Suppressor macrophage (primary cell): Measurements from ENCODE around the gene AREG.

ENCODE experiments used
- DNase-seq, 4 experiments: peaks; one replicate each; pipeline ENCODE4 v3.0.0-alpha.2; 2020 to 2022

AREG gene

GRCh38 chr4:74464291-74464690 lies 19.4 kb downstream of the AREG start:
- no peak for DNase-seq

GRCh38 chr4:74466242-74466641 lies 21.3 kb downstream of the AREG start:
- no peak for DNase-seq

GRCh38 chr4:74471264-74471663 lies 26.3 kb downstream of the AREG start:
- no peak for DNase-seq

- peak in 3 of 4 experiments; percentile 3 to 12 (median 12) for DNase-seq
These were observed 28.3 kb downstream of the AREG start for GRCh38 chr4:74473155-74473811.

- DNase-seq = peak in 1 of 4 experiments; percentile 11
These were observed 29.6 kb downstream of the AREG start for GRCh38 chr4:74474345-74475090.

- DNase-seq = no peak
These were observed 30.3 kb downstream of the AREG start for GRCh38 chr4:74475091-74475800.

- DNase-seq = no peak
These were observed 31.0 kb downstream of the AREG start for GRCh38 chr4:74475946-74476345.

- DNase-seq = no peak
These were observed 34.1 kb downstream of the AREG start for GRCh38 chr4:74479009-74479408.

GRCh38 chr4:74480267-74480666 lies 35.3 kb downstream of the AREG start:
- no peak for DNase-seq

- no peak for DNase-seq
These were observed 37.1 kb downstream of the AREG start for GRCh38 chr4:74481891-74482609.

- DNase-seq = peak in 2 of 4 experiments; percentile 9 to 16
These were observed 38.4 kb downstream of the AREG start for GRCh38 chr4:74483226-74483911.

GRCh38 chr4:74486905-74487304 lies 42.0 kb downstream of the AREG start:
- no peak for DNase-seq

GRCh38 chr4:74487771-74488170 lies 42.8 kb downstream of the AREG start:
- no peak for DNase-seq

GRCh38 chr4:74490736-74491135 lies 45.8 kb downstream of the AREG start:
- DNase-seq = no peak

GRCh38 chr4:74499986-74500781 lies 55.2 kb downstream of the AREG start:
- DNase-seq = no peak

GRCh38 chr4:74501579-74501978 lies 56.6 kb downstream of the AREG start:
- no peak for DNase-seq

- peak; percentile 64 to 91 (median 78) for DNase-seq
These were observed 58.6 kb downstream of the AREG start for GRCh38 chr4:74503580-74503979.

GRCh38 chr4:74504212-74504611 lies 59.3 kb downstream of the AREG start:
- no peak for DNase-seq
